PFSK-1 (cell line): ENCODE results near the gene MSANTD1.

Experiments used
- FOXP2 ChIP-seq: optimal IDR thresholded peaks from 2 replicates; pipeline ENCODE3; 2011; ENCODE audit warnings: borderline replicate concordance, control low read depth, inconsistent platforms; ENCODE audit not compliant: insufficient read depth; ENCODE audit errors: extremely low read length, extremely low read depth
- POLR2AphosphoS5 ChIP-seq: IDR thresholded peaks from 2 replicates; pipeline ENCODE4 v1.6.1; 2012; ENCODE audit warnings: low read depth, mild to moderate bottlenecking, control low read depth, low read length, moderate library complexity
- SIN3A ChIP-seq: IDR thresholded peaks from 2 replicates; pipeline ENCODE4 v1.6.1; 2012; ENCODE audit warnings: mild to moderate bottlenecking, low read length, moderate library complexity, borderline replicate concordance; ENCODE audit not compliant: insufficient read depth
- TAF1 ChIP-seq: IDR thresholded peaks from 2 replicates; pipeline ENCODE4 v1.6.1; 2012; ENCODE audit warnings: low read length, control low read depth, borderline replicate concordance; ENCODE audit not compliant: insufficient read depth
- TF ChIP-seq, protein P1 (sequence below), 2 experiments: IDR thresholded peaks; 2 replicates each; pipeline versions ENCODE4 v1.6.1 to v1.8.0; 2011 to 2012; ENCODE audit warnings: low read depth in 2 of 2, low read length in 2 of 2, control low read depth in 1 of 2, inconsistent platforms in 1 of 2, mild to moderate bottlenecking in 1 of 2, moderate library complexity in 1 of 2; ENCODE audit not compliant: insufficient read depth in 1 of 2

Gene MSANTD1

GRCh38 chr4:3254302-3255131, 5.6 kb downstream of the MSANTD1 start:
- TF ChIP-seq POLR2AphosphoS5 = no peak
- TF ChIP-seq TAF1 = no peak
- TF ChIP-seq, protein P1, sequence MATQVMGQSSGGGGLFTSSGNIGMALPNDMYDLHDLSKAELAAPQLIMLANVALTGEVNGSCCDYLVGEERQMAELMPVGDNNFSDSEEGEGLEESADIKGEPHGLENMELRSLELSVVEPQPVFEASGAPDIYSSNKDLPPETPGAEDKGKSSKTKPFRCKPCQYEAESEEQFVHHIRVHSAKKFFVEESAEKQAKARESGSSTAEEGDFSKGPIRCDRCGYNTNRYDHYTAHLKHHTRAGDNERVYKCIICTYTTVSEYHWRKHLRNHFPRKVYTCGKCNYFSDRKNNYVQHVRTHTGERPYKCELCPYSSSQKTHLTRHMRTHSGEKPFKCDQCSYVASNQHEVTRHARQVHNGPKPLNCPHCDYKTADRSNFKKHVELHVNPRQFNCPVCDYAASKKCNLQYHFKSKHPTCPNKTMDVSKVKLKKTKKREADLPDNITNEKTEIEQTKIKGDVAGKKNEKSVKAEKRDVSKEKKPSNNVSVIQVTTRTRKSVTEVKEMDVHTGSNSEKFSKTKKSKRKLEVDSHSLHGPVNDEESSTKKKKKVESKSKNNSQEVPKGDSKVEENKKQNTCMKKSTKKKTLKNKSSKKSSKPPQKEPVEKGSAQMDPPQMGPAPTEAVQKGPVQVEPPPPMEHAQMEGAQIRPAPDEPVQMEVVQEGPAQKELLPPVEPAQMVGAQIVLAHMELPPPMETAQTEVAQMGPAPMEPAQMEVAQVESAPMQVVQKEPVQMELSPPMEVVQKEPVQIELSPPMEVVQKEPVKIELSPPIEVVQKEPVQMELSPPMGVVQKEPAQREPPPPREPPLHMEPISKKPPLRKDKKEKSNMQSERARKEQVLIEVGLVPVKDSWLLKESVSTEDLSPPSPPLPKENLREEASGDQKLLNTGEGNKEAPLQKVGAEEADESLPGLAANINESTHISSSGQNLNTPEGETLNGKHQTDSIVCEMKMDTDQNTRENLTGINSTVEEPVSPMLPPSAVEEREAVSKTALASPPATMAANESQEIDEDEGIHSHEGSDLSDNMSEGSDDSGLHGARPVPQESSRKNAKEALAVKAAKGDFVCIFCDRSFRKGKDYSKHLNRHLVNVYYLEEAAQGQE (IDR thresholded peaks at IDR 0.05; ENCODE audit: insufficient read depth in 1 of 2, low read depth in 2 of 2, low read length in 2 of 2) = no peak
- no peak for TF ChIP-seq SIN3A
- TF ChIP-seq FOXP2 = no peak

- TF ChIP-seq TAF1 = no peak
- TF ChIP-seq SIN3A = no peak
- TF ChIP-seq POLR2AphosphoS5 = no peak
- TF ChIP-seq FOXP2 = no peak
- TF ChIP-seq, protein P1 (IDR thresholded peaks at IDR 0.05; ENCODE audit: insufficient read depth in 1 of 2, low read depth in 2 of 2, low read length in 2 of 2) = no peak
Measured at GRCh38 chr4:3255611-3256186, 6.7 kb downstream of the MSANTD1 start.

GRCh38 chr4:3256230-3257102, 7.5 kb downstream of the MSANTD1 start:
- TF ChIP-seq, protein P1 (IDR thresholded peaks at IDR 0.05; ENCODE audit: insufficient read depth in 1 of 2, low read depth in 2 of 2, low read length in 2 of 2) = no peak
- TF ChIP-seq TAF1 (no peak), FOXP2 (no peak)

GRCh38 chr4:3257103-3257555, 8.2 kb downstream of the MSANTD1 start:
- TF ChIP-seq SIN3A = no peak
- TF ChIP-seq POLR2AphosphoS5 = no peak

GRCh38 chr4:3257556-3258482, 8.9 kb downstream of the MSANTD1 start:
- TF ChIP-seq FOXP2 (no peak), SIN3A (no peak), TAF1 (no peak), POLR2AphosphoS5 (no peak)
- TF ChIP-seq, protein P1 (IDR thresholded peaks at IDR 0.05; ENCODE audit: insufficient read depth in 1 of 2, low read depth in 2 of 2, low read length in 2 of 2) = no peak
